NCI-H2171 treated with DMSO at 0.1 percent for 48 hours (cell line): ENCODE measurements around the gene ANKRD39.
"Not testable (repeated sequence)": the region's sequence is repeated elsewhere in the genome, so short reads cannot be mapped to it uniquely, and the experiment has no call there.

ENCODE experiments used
- DNase-seq: peaks from one replicate; lab custom pipeline; 2025; lab: John Stamatoyannopoulos, UW

Gene ANKRD39

DNA sequence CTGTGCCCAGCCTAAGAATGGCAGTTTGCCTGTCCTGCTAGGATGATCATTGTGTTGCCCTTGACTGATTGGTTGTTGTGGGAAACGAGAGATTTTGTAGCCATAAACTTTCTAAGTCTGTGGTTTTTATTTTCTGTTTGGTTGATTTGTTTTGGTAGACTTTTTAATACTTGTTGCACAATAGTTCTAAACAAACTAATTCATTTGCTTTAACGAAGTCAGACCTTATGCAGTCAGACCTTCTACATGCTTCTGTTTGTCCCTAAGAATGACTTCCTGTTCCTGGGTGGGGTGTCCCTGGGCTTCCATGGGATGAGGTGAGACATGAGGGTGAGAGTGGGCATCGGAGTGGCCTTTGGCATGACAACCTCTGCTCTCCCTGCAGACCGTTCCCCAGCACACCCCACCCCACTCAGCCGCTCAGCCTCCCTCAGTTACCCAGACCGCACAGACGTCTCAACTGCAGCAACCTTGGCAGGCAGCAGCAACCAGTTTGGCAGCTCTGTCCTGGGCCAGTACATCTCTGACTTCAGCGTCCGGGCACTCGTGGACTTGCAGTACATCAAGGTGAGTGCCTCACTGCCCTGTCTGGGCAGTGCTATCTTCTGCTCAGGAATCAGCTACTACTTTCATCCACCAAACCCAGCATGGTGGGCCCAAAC lies 49.5 kb downstream of the ANKRD39 start:
- DNase-seq = no peak

DNA sequence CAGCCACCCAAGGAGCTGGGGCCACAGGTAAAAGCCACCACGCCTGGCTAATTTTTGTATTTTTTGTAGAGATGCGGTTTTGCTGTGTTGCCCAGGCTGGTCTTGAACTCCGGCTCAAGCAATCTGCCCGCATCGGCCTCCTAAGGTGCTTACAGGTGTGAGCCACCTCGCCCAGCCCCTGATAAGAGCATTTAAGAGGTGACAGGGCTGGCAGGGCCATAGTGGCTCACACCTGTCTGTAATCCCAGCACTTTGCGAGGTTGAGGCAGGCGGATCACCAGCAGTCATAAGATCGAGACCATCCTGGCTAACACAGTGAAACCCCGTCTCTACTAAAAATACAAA lies 50.7 kb downstream of the ANKRD39 start:
- no peak for DNase-seq

DNA sequence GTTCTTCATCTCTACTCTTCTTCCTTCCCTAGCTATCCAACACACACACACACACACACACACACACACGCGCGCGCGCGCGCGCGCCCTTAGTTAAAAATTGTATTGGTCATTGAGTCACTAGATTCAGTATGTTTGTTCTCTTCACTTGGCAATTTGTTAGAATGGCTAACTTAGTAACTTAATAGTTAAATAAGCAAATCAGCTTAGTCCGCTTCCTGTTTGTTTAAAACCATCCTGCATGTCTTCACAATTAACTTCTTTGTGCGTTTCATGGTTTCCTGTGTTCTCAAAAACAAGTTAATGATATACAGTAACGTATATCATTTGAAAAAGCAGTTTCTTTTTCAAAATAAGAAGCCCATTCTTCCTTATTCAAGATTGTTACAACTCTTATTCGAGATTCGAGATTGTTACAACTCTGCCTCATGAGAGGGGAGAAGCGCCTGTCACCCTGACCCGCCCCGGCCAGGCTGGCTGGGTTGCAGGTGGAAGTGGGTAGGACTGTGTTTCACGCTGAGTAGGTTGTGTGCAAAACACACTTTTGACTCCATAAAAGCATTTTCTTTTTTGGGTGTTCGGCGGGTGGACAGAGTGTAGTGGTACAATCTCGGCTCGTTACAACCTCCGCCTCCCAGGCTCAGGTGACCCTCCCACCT lies 51.2 kb downstream of the ANKRD39 start:
- no peak for DNase-seq

DNA sequence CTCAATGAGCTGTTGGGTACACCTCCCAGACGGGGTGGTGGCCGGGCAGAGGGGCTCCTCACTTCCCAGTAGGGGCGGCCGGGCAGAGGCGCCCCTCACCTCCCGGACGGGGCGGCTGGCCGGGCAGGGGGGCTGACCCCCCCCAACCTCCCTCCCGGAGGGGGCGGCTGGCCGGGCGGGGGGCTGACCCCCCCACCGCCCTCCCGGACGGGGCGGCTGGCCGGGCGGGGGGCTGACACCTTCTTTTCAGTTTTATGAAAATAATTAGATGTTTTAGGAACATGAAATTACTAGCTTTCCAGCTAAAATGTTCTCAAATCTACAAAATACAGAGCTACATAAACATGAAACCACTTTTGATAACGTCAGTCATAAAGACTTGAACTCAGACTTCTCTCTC lies 51.9 kb downstream of the ANKRD39 start:
- not testable (repeated sequence) for DNase-seq

DNA sequence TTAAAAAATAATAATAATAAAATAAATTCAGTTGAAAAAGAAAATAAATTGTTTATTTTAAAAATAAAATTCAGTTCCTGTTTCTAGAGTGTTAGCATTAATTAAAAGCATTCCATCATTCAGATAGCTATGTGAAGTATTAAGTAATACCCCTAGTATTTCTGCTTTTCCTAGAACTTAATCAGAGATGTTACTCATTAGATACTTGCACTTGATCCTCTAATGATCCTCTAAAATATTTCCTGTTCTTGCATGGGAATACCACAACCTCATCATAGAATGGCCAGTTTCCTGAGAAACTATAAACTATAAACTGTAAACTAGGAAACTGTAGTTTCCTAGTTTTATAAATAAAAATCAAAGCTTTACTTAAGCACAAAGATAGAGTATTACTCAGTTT lies 52.8 kb downstream of the ANKRD39 start:
- DNase-seq = no peak

DNA sequence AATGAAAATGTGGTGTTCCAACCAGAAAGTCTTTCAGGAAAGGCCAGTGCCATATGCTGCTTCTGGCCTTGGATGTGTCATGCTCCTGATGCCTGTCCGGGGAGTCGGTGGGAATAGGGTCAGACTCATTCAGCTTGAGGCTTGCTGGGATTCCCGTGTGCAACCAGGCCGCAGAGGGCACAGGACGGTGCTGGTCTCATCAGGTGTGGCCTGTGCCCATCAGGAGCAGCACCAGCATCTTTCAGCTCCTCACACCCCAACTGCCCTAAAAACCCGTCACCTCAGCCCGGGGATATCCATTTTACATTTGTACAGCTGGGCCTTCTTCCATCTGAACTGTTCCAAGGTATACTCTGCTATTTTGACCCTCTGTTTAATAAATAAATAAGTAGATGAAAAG lies 55.1 kb downstream of the ANKRD39 start:
- no peak for DNase-seq

DNA sequence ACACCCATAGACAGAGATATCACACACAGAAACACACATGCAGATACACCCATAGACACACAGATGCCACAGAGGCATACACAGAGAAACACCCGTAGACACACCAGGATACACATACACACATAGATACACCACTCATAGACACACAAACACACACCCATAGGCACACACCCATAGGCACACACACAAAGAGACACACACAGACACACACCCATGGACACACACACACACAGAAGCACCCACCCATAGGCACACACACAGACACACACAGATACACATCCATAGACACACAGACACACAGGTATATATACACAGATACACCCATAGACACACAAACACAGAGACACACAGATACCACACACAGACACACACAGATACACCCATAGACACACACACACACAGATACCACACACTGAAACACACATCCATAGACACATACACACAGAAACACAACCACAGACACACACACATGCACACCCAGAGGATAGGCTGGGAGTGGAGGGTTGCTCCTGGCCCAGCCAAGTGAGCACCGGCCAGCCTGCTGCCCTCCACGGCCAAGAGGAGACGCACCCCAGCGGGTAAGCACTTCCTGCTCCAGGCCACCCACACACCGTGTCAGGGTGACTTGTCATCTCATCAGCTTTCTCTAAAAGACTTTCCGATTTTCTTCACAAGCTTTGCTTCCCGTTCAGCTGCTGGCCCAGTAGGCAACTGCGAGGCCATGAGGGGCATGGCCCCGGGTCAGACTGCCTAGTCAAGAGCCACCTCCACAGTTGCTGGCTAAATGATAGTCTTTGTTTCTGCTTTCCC lies 55.8 kb downstream of the ANKRD39 start:
- no peak for DNase-seq

DNA sequence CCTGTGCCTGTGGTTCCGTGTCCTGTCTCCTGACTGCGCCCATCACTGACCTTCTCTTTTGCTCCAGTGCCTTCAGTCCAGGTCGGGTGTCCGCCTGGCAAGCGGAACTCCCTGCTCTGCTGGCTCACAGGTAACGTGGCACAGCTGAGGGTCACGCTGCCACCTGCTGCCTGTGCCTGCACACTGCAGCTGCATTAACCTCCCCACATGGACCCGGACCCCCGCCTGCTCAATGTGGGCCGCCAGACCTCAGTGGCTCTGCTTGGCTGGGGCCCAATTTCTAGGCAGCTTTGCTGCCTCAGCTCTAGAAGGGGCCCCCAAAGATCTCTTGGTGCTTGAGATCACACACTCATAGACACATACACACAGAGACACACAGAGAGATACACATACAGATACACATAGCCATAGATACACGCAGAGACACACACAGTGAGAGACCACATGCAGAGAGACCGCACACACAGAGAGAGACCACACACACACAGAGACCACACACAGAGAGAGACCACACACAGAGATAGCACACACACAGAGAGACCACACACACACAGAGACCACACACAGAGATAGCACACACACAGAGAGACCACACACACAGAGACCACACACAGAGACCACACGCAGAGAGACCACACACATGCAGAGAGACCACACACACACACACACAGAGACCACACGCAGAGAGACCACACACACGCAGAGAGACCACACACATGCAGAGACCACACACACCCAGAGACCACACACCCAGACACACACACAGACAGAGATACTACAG lies 56.6 kb downstream of the ANKRD39 start:
- peak; percentile 54 for DNase-seq

DNA sequence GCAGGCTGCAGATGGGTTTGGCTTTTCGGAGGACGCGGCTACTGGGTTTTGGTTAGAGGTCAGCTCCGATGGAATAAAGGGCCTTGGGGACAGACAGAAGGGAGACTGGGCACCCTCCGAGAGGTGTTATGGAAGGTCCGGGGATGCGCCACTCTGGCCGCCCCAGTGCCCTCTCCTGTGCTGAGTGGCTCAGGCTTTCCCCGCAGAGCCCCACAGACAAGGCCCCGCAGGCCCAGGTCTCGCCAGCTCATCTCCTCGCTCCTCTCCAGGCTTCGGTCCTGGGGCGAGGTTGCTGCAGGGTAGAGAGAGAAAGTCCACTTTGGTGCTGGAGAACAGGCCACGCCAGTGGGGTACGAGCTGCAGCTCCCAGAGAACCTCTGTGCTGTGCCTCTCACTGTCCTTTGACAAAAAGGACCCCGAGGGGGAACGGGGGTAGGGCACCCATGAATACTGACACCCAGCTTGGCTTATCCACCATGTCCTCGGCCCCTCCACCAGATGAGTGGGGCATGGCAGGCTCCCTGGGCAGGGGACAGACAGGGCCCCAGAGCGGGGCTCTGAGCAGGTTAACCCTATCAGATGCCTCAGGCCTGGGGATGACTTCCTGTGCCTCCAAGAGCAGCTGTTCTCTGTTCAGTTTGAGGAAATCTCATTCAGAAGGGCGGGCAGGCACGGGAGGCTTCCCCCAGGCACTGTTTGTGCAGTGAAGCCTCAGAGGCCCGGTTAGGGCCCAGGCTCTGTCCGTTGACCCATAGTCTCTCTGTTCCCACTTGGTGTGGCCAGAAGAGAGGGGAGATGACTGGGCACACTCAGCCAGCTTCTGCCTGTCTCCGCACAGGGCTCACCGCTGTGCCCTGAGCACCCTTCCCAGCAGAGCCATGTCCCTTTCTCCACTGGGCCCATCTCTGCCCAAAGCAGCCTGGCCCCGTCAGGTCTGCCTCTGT lies 57.5 kb downstream of the ANKRD39 start:
- no peak for DNase-seq

DNA sequence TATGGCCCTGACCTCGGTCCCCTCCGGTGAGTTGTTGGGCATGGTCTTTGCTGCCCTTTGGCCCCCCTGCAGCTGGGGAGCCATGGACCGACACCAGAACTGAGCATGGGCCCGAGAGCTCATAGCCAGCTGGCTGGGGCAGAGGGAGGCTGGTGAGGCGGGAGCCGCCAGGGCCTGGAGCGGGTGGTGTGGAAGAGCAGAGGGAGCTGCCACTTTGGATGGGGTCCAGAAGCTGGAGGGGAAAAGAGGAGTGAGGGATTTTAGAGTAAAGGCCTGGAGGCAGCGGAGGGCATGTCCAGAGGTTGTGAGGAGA lies 58.2 kb downstream of the ANKRD39 start:
- no peak for DNase-seq

DNA sequence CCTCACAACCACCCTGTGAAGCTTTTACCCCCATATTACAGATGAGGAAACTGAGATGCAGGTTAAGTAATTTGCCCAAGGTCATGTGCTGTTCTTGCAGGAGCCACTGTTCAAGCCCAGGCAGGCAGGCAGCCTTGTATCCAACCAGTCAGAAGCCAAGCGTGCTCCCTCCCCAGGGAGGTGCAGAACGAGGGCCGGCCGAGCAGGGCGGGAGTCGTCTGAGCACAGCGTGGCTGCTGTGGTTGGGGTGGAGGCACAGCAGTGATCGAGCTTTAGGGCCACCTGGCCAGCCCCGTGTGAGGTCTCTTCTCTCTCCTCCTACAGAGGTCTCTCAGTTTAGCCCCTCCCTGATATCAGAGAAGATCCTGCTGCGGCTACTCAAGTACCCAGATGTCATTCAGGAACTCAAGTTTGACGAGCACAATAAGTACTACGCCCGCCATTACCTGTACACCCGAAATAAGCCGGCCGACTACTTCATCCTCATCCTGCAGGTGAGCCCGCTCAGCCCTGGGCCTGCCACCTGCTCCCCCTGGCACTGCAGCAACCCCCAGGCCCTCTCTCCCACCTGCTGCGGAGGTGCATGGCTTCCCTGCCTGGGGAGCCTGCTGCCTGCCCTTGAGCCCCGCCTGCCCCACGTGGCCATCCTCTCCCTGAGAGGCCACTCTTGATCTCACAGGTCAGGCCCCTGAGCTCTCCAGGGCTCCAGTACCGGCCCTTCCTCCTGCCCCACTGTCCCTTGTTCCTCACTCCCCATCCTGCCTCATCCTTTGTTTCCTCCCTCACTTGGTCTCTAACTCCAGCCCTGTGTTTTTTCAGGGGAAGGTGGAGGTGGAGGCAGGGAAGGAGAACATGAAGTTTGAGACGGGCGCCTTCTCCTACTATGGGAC lies 58.8 kb downstream of the ANKRD39 start:
- DNase-seq = peak; percentile 52
